MG63 (cell line): Measurements from ENCODE around the gene LYRM4. TPM values are rescaled to one million over a fixed set of nuclear protein-coding genes. Genes with fewer than 3 reads are reported as not detected.

Experiments used
- DNase-seq: peaks from one replicate; pipeline ENCODE4 v3.0.0-alpha.2; 2020
- H3K27me3 ChIP-seq: fragments of 250-450 bp; sonication (Bioruptor Pico); 2 replicates; pipeline ENCODE4 v1.5.1; 2020; ENCODE audit warnings: mild to moderate bottlenecking, moderate library complexity
- H3K36me3 ChIP-seq: fragments of 250-450 bp; sonication (Bioruptor Pico); 2 replicates; pipeline ENCODE4 v1.5.1; 2020; ENCODE audit warnings: mild to moderate bottlenecking, moderate library complexity
- H3K4me3 ChIP-seq: fragments of 250-450 bp; sonication (Bioruptor Pico); 2 replicates; pipeline ENCODE4 v1.5.1; 2020; ENCODE audit warnings: mild to moderate bottlenecking, moderate library complexity
- H3K9me3 ChIP-seq: fragments of 250-450 bp; sonication (Bioruptor Pico); 2 replicates; pipeline ENCODE4 v1.5.1; 2020; ENCODE audit warnings: mild to moderate bottlenecking, moderate library complexity
- total RNA-seq: library from RNA; depleted of rRNA; stranded (reverse); fragments of >200 nt; shearing (Covaris generic); gene quantifications from 2 replicates; pipeline ENCODE4 v1.2.3, GENCODE V29; 2014; ENCODE audit warnings: low replicate concordance

The LYRM4 gene
- total RNA-seq, 1 experiment from 2014 or later: 35.0 TPM

DNA sequence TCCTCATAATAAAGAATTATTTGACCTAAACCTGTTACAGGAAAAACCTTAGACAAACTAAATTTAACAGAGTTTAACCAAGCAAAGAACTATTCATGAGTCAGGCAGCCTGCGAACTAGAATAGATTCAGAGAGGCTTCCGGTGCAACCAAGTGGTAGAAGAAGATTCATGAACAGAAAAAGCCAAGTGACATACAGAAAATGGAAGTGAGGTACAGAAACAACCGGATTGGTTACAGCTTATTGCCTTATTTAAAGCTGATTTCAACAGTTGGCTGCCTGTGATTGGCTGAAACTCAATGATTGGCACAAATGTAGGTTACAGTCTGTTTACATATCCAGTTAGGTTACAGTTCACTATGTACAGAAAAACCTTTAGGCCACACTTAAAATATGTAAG is 165.5 kb downstream of the LYRM4 start:
- Histone ChIP-seq H3K27me3 (no peaks in the 10 kb centered on the region), H3K9me3 (no peaks in the 10 kb centered on the region)
- peak; percentile 13 for DNase-seq

DNA sequence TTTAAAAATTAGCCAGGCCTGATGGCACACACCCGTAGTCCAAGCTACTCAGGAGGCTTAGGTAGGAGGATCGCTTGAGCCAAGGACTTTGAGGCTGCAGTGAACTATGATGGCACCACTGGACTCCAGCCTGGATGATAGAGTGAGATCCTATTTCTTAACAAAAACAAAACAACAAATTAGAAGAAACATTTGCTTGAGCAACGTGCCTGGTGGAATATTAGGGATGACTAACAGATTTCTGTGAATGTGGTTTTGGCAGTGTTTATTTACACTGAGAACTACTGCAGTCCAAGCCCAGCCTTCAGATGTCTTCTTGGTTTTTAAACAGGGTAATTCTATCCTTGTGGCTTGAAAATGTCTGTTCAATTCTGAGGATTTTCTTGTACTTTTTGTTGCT is 166.4 kb downstream of the LYRM4 start:
- peak; percentile 69 for DNase-seq
- Histone ChIP-seq H3K27me3 (no peaks in the 10 kb centered on the region), H3K9me3 (no peaks in the 10 kb centered on the region), H3K36me3 (no peaks in the 10 kb centered on the region), H3K4me3 (no peak overlapping the region)

More for the DNA sequence above, 165.5 kb downstream of the LYRM4 start:
- Histone ChIP-seq H3K36me3 (no peaks in the 10 kb centered on the region), H3K4me3 (no peak overlapping the region)

DNA sequence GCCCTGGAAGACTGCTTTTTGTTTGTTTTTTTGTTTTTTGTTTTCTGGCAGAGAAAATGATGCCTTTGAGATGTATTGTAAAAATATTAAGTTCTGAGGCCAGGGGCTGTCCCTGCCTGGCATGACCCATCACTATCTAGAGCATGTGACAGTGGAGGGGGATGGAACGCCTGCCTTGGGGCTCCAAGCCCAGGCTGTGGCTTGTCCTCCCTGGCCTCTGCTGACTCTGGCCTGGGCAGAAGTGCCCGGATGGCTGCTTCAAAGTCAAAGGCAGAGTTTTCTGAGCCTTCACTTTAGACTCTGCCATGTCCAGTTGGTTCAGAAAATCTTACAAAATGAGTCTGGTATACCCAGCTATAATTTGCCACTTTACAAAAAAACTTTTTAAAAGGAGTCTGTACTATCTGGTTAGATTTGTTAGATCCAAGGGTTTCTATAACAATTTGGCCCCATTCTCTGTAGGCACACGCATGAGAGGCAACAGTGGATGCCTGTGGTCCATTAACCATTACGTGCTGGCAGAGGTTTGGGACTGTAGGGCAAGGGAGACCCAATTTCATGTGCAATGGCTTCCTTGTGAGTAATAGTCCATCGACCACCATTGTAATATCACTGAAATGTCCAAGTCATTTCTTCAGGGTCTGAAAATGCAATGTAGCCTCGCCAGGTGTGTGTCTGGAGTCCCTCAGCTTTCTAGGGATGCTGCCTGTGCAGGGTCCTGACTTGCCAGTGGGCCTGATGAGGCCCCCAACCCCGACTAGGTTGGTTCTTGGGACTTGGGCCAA is 167.3 kb downstream of the LYRM4 start:
- DNase-seq: no peak
- no peaks in the 10 kb centered on the region for H3K27me3 ChIP-seq

DNA sequence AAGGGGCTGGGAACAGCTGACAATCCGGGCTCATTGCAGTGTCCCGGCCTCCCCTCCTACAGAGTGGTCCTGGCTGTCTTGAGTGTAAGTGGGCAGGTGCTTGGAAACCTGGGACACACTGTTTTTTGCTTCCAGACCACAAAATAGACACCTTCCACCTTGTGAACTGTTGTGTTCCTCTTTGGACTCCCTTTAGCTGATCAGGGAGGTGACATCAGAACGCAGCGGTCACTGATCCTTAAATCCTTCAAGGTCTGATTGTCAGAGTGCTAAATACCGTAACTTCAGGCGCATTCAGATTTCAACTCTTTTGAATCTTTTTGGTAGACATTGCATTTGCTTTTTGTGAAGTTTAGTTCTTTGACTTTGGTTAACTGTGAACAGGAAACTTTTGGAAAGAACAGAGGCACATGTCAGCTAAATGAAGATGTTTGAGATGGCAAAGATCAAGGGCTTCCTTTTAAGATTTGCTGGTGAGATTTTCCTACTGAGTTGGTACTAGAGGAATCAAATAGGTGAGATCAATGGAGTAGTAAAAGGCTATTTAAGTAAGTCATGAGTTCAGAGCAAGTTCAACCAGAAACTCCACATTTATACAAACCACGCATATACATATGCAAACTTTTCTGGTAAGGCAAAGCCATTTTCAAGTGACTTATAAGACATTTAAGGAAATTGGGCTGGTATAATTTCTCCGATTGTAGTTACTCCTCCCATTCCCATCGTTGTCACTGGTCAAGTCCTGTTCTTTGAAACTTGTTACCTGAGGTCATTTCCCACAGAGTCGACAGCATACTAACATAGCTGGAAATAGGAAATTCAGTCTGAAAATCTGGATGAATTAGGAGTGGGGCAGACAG is 169.3 kb downstream of the LYRM4 start:
- no peak for DNase-seq
- Histone ChIP-seq H3K36me3 (no peaks in the 10 kb centered on the region), H3K9me3 (no peaks in the 10 kb centered on the region), H3K27me3 (no peaks in the 10 kb centered on the region), H3K4me3 (no peak overlapping the region)

More for the DNA sequence above, 167.3 kb downstream of the LYRM4 start:
- no peaks in the 10 kb centered on the region for H3K9me3 ChIP-seq
- no peaks in the 10 kb centered on the region for H3K36me3 ChIP-seq
- H3K4me3 ChIP-seq: no peak overlapping the region

DNA sequence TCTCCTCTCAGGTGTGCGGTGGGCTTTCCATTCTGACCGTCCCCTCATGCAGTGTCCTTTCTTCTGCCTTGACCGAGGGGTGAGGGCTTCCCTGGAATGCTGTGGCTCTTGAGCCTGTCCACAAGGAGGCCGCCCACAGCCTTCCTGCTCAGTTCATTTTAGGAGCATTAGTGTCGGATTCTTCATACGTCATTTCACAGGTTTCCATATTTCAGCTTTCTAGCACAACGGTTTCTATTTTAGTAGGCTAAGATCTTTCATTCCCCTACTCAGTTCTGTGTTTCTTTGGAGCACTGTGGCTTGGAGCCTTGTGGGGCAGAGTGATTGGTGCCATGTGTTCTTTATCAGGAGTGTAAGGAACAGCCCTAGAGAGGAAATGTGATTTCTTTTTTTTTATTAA is 170.1 kb downstream of the LYRM4 start:
- no peaks in the 10 kb centered on the region for H3K9me3 ChIP-seq
- H3K4me3 ChIP-seq: no peak overlapping the region
- H3K36me3 ChIP-seq: no peaks in the 10 kb centered on the region
- H3K27me3 ChIP-seq: no peaks in the 10 kb centered on the region
- no peak for DNase-seq

DNA sequence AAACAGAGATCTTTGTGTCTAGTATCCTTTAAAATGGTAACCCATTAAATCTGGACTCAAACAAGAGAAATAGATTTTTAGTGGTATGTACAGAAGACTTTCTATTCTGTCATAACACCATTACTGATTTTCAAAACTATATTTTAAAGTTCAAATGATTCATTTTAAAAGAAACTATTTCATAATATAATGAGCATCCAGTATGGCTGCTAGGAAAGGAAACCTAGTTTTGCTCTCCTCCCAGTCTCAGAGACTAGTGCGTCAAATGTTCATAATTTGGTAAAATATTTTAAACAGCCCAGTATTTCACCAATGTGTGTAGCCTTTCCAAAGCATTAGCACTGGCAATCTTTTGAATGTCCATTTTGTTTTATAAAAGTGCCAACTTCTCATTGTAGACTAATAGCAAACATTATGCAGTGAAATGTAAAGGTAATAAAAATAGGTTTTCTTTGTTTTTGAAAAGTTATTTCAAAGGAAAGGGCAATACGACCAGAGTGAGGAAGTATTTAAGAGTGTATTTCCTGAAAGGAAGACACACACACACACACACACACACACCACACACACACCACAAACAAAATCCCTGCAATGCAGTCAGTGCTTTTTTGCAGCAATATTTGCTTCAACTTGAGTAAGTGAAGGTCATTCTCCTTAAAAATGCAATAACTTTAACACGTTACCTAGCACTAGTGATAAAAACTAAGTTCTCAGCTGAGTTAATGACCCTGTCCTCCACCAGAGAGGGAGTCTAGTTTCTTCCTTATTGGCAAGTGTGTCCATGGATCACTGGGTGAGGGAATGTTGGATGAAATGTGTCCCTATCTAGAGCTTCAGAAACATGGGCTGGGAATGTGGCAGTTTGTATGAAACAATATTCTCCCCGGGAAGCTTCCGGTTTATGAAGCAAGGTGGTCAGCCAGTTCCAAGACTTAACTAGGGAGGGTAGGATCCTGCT is 171.0 kb downstream of the LYRM4 start:
- H3K27me3 ChIP-seq: no peaks in the 10 kb centered on the region
- no peak for DNase-seq
- no peaks in the 10 kb centered on the region for H3K9me3 ChIP-seq

DNA sequence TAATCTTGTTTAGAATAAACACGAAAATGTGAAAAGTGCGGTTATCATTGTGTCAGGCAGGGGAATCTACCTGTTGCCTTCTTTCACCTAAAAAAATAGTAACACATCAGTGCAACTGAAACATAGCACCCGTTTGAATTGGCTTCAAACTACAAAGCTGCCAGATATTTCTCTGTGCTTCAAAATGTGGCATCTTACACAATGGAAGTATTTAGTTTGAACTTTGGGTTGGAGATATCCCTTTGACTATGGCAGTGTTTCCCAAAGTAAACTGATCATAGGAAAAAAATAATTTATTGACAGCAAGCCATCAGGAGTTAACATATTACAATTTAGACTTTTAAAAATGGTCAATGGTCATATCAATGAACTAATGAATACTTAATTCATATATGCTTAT is 172.0 kb downstream of the LYRM4 start:
- H3K27me3 ChIP-seq: no peaks in the 10 kb centered on the region
- no peak overlapping the region for H3K4me3 ChIP-seq
- no peaks in the 10 kb centered on the region for H3K36me3 ChIP-seq

More for the DNA sequence above, 171.0 kb downstream of the LYRM4 start:
- Histone ChIP-seq H3K4me3 (no peak overlapping the region), H3K36me3 (no peaks in the 10 kb centered on the region)

DNA sequence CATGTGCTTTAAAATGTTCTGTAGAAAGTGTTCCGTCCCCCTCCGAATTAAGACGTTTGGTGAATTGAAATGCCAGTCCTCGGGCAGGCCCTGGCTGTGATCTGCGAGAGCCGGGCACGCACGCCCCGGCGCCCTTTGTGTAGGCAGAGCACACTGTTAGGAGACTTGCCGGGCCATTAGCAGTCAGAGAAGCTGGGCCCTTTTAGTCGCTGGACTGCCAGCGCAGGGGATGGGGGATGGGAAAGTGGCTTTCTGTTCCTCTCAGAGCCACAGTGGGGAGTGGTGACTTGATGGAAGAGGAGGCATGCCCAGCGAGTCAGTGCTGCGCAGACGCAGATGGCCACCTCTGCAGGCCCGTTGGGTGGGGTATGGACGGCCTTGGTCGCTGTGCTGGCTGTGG is 173.4 kb downstream of the LYRM4 start:
- no peaks in the 10 kb centered on the region for H3K9me3 ChIP-seq
- H3K27me3 ChIP-seq: no peaks in the 10 kb centered on the region
- H3K4me3 ChIP-seq: no peak overlapping the region
- H3K36me3 ChIP-seq: no peaks in the 10 kb centered on the region
- no peak for DNase-seq

More for the DNA sequence above, 172.0 kb downstream of the LYRM4 start:
- H3K9me3 ChIP-seq: no peaks in the 10 kb centered on the region
- DNase-seq: no peak

DNA sequence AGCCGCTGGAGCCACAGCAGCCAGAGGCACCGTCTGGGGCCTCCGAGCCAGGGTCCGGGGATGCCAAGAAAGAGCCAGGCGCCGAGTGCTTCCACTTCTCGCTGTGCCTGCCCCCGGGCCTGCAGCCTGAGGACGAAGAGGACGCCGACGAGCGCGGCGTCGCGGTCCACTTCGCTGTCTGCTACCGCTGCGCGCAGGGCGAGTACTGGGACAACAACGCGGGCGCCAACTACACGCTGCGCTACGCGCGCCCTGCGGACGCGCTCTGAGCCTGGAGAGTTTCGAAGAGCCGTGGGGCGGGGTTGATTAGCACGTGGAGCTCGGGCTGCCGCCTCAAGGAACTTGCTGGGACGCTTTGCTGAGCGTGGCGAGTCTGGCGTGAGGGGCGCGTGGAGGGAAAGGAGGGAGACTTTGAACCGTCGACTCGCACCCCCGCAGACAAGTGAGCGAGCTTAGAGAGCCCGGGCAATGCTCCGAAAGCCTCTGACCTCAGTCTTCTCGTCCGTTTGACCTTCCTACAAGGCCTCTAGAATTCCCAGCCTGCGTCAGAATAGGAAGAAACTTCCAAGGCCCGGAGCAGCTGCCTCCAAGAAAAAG is 174.4 kb downstream of the LYRM4 start:
- no peaks in the 10 kb centered on the region for H3K27me3 ChIP-seq

DNA sequence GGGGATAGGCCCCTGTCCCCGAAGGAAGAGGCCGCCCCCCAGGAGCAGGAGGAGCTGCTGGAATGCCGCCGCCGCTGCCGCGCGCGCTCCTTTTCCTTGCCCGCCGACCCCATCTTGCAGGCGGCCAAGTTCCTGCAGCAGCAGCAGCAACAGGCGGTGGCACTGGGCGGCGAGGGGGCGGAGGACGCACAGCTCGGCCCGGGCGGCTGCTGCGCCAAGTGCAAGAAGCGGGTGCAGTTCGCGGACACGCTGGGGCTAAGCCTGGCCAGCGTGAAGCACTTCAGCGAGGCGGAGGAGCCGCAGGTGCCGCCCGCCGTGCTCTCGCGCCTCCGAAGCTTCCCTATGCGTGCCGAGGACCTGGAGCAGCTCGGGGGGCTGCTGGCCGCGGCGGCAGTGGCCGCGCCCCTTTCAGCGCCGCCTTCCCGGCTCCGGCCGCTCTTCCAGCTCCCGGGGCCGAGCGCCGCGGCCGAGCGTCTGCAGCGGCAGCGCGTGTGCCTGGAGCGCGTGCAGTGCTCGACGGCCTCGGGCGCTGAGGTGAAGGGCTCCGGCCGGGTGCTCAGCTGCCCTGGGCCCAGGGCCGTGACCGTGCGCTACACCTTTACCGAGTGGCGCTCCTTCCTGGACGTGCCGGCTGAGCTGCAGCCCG is 175.0 kb downstream of the LYRM4 start:
- Histone ChIP-seq H3K9me3 (no peaks in the 10 kb centered on the region), H3K36me3 (no peaks in the 10 kb centered on the region), H3K27me3 (no peaks in the 10 kb centered on the region), H3K4me3 (peak overlapping the region; percentile 43)
- DNase-seq: peak; percentile 39

More for the DNA sequence above, 174.4 kb downstream of the LYRM4 start:
- Histone ChIP-seq H3K9me3 (no peaks in the 10 kb centered on the region), H3K36me3 (no peaks in the 10 kb centered on the region), H3K4me3 (no peak overlapping the region)
- no peak for DNase-seq

DNA sequence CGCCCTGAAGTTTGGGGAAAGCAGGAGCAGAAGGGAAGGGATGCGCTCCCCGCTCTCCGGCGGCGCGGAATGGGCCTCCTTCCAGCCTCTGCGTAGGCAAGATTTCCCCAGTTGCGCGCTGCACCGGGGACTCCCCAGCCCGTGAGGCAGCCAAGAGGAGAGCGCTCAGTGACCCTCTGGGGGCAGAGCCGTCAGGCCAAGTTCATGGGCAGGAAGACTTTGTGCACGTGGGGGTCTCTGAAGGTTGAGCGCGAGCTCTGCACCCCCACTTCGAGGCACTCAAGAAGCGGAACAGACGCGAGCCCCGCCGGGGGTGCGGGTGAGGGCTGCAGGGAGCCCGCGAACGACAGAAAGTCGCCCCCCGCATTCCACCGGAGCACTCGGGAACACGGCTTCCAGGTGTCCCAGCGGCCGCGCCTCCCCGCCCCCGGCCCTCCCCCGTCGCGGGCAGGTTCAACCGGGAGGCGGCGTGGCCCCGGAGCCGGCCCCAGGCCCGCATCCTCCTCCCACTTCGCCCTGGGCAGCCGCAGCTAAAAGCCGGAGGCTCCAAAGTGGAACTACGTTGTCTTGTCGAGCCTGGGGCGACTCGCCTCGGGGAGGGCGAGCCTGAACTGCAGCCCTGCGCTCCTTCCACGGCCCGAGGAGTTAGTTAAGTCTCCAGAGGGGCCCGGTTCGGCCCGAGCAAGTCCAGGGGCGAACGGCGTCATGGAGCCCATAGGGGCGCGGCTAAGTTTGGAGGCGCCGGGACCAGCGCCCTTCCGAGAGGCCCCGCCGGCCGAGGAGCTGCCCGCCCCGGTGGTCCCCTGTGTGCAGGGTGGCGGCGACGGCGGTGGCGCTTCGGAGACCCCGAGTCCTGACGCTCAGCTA is 175.7 kb downstream of the LYRM4 start, which contains the start of gene PPP1R3G:
PPP1R3G (plus strand) TSS at position 561 of the 867 bp plus-strand sequence; CDS start at position 706, 145 bp downstream.
- Histone ChIP-seq H3K36me3 (no peaks in the 10 kb centered on the region), H3K4me3 (peak within 1 kb of the TSS; percentile 43), H3K9me3 (no peaks in the 10 kb centered on the region), H3K27me3 (no peaks in the 10 kb centered on the region)
- DNase-seq: peak; percentile 33

DNA sequence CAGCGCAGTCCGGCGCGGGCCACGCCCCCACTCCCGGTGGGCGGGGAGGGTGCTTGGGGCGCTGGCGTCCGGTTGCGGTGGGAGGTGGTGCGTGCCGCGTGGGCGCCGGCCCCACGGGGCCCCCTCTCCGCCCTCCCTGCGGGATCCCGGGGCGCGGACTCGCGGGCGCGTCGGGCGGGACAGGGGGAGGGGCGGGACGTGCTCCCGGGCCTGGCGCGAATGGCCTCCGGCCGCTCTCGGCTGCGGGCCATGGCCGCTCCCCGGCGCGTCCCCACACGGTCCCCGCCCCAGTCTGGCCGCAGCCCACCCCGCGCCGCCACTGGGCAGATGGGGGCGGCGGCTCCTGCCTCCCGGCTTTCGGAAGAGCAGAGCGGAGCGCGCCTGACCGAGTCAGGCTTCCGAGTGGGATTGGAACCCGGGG is 176.4 kb downstream of the LYRM4 start:
- Histone ChIP-seq H3K27me3 (no peaks in the 10 kb centered on the region), H3K4me3 (peak overlapping the region; percentile 43), H3K36me3 (no peaks in the 10 kb centered on the region), H3K9me3 (no peaks in the 10 kb centered on the region)
- no peak for DNase-seq

DNA sequence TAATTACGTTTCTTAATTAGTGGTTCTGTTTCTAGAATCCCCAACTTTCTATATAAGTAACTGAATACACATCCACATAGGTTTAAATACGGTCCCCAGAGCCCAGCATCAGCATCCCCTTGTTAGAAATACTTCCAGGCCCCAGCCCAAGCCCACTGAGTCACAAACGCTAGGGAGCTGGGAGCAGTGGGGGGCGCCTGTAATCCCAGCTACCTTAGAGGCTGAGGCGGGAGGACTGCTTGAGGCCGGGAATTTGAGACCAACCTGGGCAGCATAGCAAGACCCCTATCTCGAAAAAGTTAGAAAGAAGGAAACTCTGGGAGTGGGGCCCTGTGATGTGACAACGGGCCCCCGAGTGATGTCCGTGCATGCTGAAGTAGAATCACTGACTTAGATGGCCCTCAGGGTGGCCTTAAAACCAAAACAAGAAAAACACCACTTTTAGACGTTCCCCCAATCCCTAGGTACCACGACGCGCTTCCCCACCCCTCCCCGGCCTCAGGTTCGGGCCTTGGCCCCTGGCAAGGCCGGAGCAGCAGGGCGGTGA is 176.9 kb downstream of the LYRM4 start:
- no peaks in the 10 kb centered on the region for H3K36me3 ChIP-seq
- no peak for DNase-seq
- H3K4me3 ChIP-seq: no peak overlapping the region
- H3K9me3 ChIP-seq: no peaks in the 10 kb centered on the region
- H3K27me3 ChIP-seq: no peaks in the 10 kb centered on the region

DNA sequence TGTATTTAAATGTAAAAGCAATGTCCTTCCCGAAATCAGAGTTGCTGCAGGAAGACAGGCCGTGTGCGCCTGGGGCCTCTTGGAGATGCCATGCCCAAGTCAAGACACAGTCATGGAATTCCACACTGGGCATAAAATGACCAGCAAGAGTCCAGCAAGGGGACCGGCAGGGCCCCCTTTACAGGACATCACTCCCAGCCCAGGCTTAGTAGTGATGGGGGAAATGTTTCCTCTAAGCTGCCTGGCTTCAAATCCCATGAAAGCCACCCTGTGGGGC is 177.5 kb downstream of the LYRM4 start:
- H3K36me3 ChIP-seq: no peaks in the 10 kb centered on the region
- H3K4me3 ChIP-seq: no peak overlapping the region
- H3K9me3 ChIP-seq: no peaks in the 10 kb centered on the region
- no peaks in the 10 kb centered on the region for H3K27me3 ChIP-seq
- no peak for DNase-seq
